ENCODE data around the gene ZNF480.

- TF ChIP-seq NFRKB (IDR thresholded peaks at IDR 0.05), result no peak
- TF ChIP-seq TARDBP (IDR thresholded peaks at IDR 0.05), result no peak
- no peak for TF ChIP-seq FOXK2 (IDR thresholded peaks at IDR 0.05)
- TF ChIP-seq HDGF (IDR thresholded peaks at IDR 0.05; ENCODE audit: borderline replicate concordance), result no peak
- TF ChIP-seq, protein P1, sequence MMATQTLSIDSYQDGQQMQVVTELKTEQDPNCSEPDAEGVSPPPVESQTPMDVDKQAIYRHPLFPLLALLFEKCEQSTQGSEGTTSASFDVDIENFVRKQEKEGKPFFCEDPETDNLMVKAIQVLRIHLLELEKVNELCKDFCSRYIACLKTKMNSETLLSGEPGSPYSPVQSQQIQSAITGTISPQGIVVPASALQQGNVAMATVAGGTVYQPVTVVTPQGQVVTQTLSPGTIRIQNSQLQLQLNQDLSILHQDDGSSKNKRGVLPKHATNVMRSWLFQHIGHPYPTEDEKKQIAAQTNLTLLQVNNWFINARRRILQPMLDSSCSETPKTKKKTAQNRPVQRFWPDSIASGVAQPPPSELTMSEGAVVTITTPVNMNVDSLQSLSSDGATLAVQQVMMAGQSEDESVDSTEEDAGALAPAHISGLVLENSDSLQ (IDR thresholded peaks at IDR 0.05), result no peak
Measured at GRCh38 chr19:52291781-52292180, 5.2 kb upstream of the ZNF480 start.

Measured in HEK293T (cell line).